Measurements from ENCODE around the gene ARF1. TPM values are rescaled to one million over a fixed set of nuclear protein-coding genes. Genes with fewer than 3 reads are reported as not detected.
A peak's percentile ranks its signal among the peaks of the same experiment; 100 is the strongest.

Gene ARF1
- total and polyA plus RNA-seq, 5 donors: 299 to 395 (median 350) TPM

DNA sequence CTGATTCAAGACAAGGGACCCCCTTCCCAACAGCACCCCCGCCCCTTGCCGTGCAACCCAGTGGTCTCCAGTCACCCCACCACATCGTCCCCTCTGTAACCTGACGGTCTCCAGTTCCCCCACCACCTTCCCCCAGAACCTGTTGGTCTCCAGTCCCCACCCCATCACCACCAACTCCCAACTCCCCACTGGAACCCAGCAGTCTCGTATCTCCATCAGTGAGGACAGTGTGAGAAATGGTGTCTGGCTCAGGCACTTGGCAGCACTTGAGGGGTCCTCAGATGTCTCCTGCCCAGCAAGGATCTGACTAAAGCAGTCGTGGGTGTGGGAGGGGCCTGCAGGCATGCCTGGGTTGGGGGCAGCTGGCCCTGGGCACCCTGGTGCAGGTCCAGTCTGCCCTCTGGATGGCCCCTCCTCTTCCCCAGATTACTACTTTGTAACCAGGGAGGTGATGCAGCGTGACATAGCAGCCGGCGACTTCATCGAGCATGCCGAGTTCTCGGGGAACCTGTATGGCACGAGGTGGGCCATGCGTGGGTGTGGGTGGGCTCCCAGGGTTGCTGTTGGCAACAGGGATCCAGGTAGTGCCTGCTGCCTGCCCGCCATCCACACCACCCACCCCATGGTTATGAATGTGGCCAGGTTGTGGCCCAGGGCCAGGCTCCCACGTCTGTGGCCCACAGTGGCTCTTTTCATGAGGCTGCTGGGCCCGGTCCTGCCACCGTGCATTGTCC is 64.1 kb downstream of the ARF1 start:
- no peaks in the 10 kb centered on the region for H3K27me3 ChIP-seq (ENCODE audit: control insufficient read depth, insufficient read depth)
- no peak overlapping the region for H3K27ac ChIP-seq (ENCODE audit: low read length)
- peak in 1 of 3 donors; percentile 55 for DNase-seq
- 90% methylated on average over 18 of the region's 18 CpGs for WGBS
- H3K4me3 ChIP-seq (ENCODE audit: low read length): no peak overlapping the region
- ATAC-seq: no peak
- H3K9me3 ChIP-seq (ENCODE audit: control insufficient read depth, low read length): no peaks in the 10 kb centered on the region
- intact Hi-C loops (cut with DNase I): no loop called here
- H3K4me1 ChIP-seq (ENCODE audit: control insufficient read depth, insufficient read depth, low read length): peaks cover 27% of the 10 kb centered on the region

DNA sequence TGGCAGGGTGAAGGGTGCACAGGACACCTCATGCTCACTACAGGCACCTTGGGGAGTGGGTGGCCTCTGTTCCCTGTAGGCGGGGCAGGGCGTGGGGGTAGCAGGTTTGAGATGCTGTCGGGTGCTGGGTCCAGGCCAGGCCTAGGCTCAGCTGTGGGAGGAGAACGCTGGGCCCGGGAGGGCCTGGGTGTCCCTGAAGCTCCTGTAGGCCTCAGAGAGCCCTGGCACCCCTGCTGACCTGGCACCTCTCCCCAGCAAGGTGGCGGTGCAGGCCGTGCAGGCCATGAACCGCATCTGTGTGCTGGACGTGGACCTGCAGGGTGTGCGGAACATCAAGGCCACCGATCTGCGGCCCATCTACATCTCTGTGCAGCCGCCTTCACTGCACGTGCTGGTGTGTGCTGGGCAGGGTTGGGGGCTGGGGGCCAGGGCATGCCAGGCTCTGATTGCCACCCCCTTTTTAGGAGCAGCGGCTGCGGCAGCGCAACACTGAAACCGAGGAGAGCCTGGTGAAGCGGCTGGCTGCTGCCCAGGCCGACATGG is 64.7 kb downstream of the ARF1 start:
- WGBS: 93% methylated on average over 20 of the region's 20 CpGs
- H3K27ac ChIP-seq (ENCODE audit: low read length): no peak overlapping the region
- intact Hi-C loops (cut with DNase I): no loop called here
- H3K4me1 ChIP-seq (ENCODE audit: control insufficient read depth, insufficient read depth, low read length): peaks cover 21% of the 10 kb centered on the region
- DNase-seq (peak in 1 of 3 donors; percentile 61), ATAC-seq (no peak)
- H3K27me3 ChIP-seq (ENCODE audit: control insufficient read depth, insufficient read depth): no peaks in the 10 kb centered on the region
- no peaks in the 10 kb centered on the region for H3K9me3 ChIP-seq (ENCODE audit: control insufficient read depth, low read length)
- H3K4me3 ChIP-seq (ENCODE audit: low read length): no peak overlapping the region

GRCh38 chr1:228147768-228148167 is 65.3 kb downstream of the ARF1 start:
- no peak for DNase-seq
- H3K27me3 ChIP-seq (ENCODE audit: control insufficient read depth, insufficient read depth): no peaks in the 10 kb centered on the region
- no peak for ATAC-seq
- no peak overlapping the region for H3K4me3 ChIP-seq (ENCODE audit: low read length)
- H3K4me1 ChIP-seq (ENCODE audit: control insufficient read depth, insufficient read depth, low read length): peaks cover 18% of the 10 kb centered on the region
- intact Hi-C loops (cut with DNase I): no loop called here
- WGBS: 83% methylated on average over 4 of the region's 4 CpGs
- no peak overlapping the region for H3K27ac ChIP-seq (ENCODE audit: low read length)
- H3K9me3 ChIP-seq (ENCODE audit: control insufficient read depth, low read length): no peaks in the 10 kb centered on the region

DNA sequence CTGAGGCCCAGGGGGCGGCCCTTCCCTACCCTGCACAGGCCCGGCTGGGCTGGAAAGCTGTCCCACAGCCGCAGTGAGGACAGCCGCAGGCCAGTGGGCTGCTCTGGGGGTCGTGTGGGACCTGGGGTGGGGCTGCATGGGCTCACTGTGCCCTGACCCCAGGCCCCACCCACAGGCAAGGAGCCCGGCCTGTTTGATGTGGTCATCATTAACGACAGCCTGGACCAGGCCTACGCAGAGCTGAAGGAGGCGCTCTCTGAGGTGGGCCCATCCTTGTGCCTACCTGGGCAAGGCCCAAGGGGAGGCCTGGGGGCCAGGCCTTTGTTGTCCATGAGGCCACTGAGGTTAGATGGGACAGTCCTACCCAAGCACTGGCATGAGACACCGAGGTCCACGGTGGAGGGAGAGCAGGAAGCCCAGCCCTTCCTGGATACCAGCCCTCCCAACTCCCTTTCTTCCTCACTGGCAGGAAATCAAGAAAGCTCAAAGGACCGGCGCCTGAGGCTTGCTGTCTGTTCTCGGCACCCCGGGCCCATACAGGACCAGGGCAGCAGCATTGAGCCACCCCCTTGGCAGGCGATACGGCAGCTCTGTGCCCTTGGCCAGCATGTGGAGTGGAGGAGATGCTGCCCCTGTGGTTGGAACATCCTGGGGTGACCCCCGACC is 65.8 kb downstream of the ARF1 start:
- no peaks in the 10 kb centered on the region for H3K9me3 ChIP-seq (ENCODE audit: control insufficient read depth, low read length)
- H3K4me3 ChIP-seq (ENCODE audit: low read length): no peak overlapping the region
- DNase-seq: peak; percentile 57 to 78 (median 69)
- H3K27me3 ChIP-seq (ENCODE audit: control insufficient read depth, insufficient read depth): no peaks in the 10 kb centered on the region
- peak overlapping the region; percentile 26 for H3K27ac ChIP-seq (ENCODE audit: low read length)
- peaks cover 15% of the 10 kb centered on the region for H3K4me1 ChIP-seq (ENCODE audit: control insufficient read depth, insufficient read depth, low read length)
- 49% methylated on average over 18 of the region's 18 CpGs for WGBS
- peak; percentile 6 to 33 for ATAC-seq
- intact Hi-C loops (cut with DNase I): no loop called here

Small RNA genes lying within 50 kb of the gene (microRNA-seq; reads per million reads assigned to microRNA genes)
- 0.54 to 0.84 reads per million in 2 donors for gene MIR3620

Other genes starting within 250 kb of the ARF1 start
- gene WNT9A, start 134.8 kb upstream of the ARF1 start, total RNA-seq: 1 to 10 TPM in 2 of 4 donors, under 1 TPM in 2; 0.60 to 1.8 (median 1.2) TPM
- gene WNT9A, start 134.8 kb upstream of the ARF1 start, polyA plus RNA-seq: 0.63 TPM
- gene WNT3A, start 75.7 kb upstream of the ARF1 start, total RNA-seq: not detected
- gene WNT3A, start 75.7 kb upstream of the ARF1 start, polyA plus RNA-seq: not detected
- 1 to 10 TPM; 6.3 to 8.6 (median 7.4) TPM for gene C1orf35, start 20.6 kb downstream of the ARF1 start, total RNA-seq
- 7.9 TPM for gene C1orf35, start 20.6 kb downstream of the ARF1 start, polyA plus RNA-seq
- gene MRPL55, start 26.6 kb downstream of the ARF1 start, total RNA-seq: 10 to 100 TPM; 51.6 to 56.5 (median 52.8) TPM
- gene MRPL55, start 26.6 kb downstream of the ARF1 start, polyA plus RNA-seq: 103 TPM
- 100 to 1,000 TPM; 151 to 202 (median 169) TPM for gene GUK1, start 57.6 kb downstream of the ARF1 start, total RNA-seq
- 315 TPM for gene GUK1, start 57.6 kb downstream of the ARF1 start, polyA plus RNA-seq
- 1 to 10 TPM; 1.2 to 2.2 (median 1.7) TPM for gene GJC2, start 67.2 kb downstream of the ARF1 start, total RNA-seq
- gene GJC2, start 67.2 kb downstream of the ARF1 start, polyA plus RNA-seq: 1.3 TPM
- 10 to 100 TPM in 2 of 4 donors, 1 to 10 TPM in 2; 8.3 to 12.0 (median 10.3) TPM for gene IBA57, start 83.1 kb downstream of the ARF1 start, total RNA-seq
- 4.5 TPM for gene IBA57, start 83.1 kb downstream of the ARF1 start, polyA plus RNA-seq
- gene OBSCN, start 125.3 kb downstream of the ARF1 start, total RNA-seq: 100 to 1,000 TPM; 144 to 196 (median 183) TPM
- gene OBSCN, start 125.3 kb downstream of the ARF1 start, polyA plus RNA-seq: 234 TPM